Breast epithelium (tissue), 3 donors: ENCODE measurements around the gene FLII.

Source experiments
- CTCF ChIP-seq, 3 donors: fragments of 450-650 bp; IDR thresholded peaks; one replicate each; pipeline ENCODE4 v1.5.1; 2016 to 2017; ENCODE audit warnings: antibody characterized with exemption in 3 of 3, mild to moderate bottlenecking in 3 of 3, moderate library complexity in 3 of 3
- POLR2A ChIP-seq: fragments of 450-650 bp; IDR thresholded peaks from one replicate; pipeline ENCODE4 v1.6.1; 2016; ENCODE audit warnings: antibody characterized with exemption, mild to moderate bottlenecking, moderate library complexity
- POLR2AphosphoS5 ChIP-seq, 3 donors: sonication (generic); formaldehyde crosslinking; IDR thresholded peaks; one replicate each; pipeline ENCODE4 v1.6.1; 2017; ENCODE audit warnings: antibody characterized with exemption in 3 of 3

- TF ChIP-seq CTCF (IDR thresholded peaks at IDR 0.05) (no peak), POLR2A (no peak), POLR2AphosphoS5 (IDR thresholded peaks at IDR 0.05) (no peak)
Observed at GRCh38 chr17:18231164-18231563, 27.4 kb downstream of the FLII start.
